GM12878 (cell line): ENCODE measurements around the gene ZNRF3. TPM values are rescaled to one million over a fixed set of nuclear protein-coding genes. Genes with fewer than 3 reads are reported as not detected.

Source experiments
- CBX3 ChIP-seq: fragments of 200-600 bp; sonication (generic); IDR thresholded peaks from 2 replicates; pipeline ENCODE4 v1.6.1; 2016; ENCODE audit warnings: low read depth, borderline replicate concordance
- CHD4 ChIP-seq: fragments of 200-600 bp; sonication (generic); IDR thresholded peaks from 2 replicates; pipeline ENCODE4 v1.6.1; 2016; ENCODE audit warnings: mild to moderate bottlenecking
- CUX1 ChIP-seq: IDR thresholded peaks from 2 replicates; pipeline ENCODE4 v1.6.1; 2012; ENCODE audit warnings: improper control_type of control experiment, low read depth, low read length; ENCODE audit not compliant: insufficient replicate concordance
- ELK1 ChIP-seq: IDR thresholded peaks from 2 replicates; pipeline ENCODE4 v1.6.1; 2012; ENCODE audit warnings: low read depth, low read length, improper control_type of control experiment
- GATAD2B ChIP-seq: fragments of 450-650 bp; conservative IDR thresholded peaks from 2 replicates; pipeline ENCODE4 v1.6.1; 2017; ENCODE audit warnings: low read depth, mild to moderate bottlenecking, moderate library complexity
- HDGF ChIP-seq: fragments of 450-650 bp; IDR thresholded peaks from 2 replicates; pipeline ENCODE4 v1.6.1; 2016; ENCODE audit warnings: antibody characterized with exemption
- NFIC ChIP-seq: IDR thresholded peaks from 2 replicates; pipeline ENCODE4 v1.6.1; 2012; ENCODE audit warnings: low read depth, mild to moderate bottlenecking, inconsistent platforms, low read length, moderate library complexity
- PAX8 ChIP-seq: fragments of 450-650 bp; IDR thresholded peaks from 2 replicates; pipeline ENCODE4 v1.6.1; 2017; ENCODE audit warnings: mild to moderate bottlenecking, moderate library complexity
- PBX3 ChIP-seq: IDR thresholded peaks from 2 replicates; pipeline ENCODE4 v1.6.1; 2011; ENCODE audit warnings: mild to moderate bottlenecking, low read depth, low read length, moderate library complexity; ENCODE audit not compliant: insufficient replicate concordance
- RAD51 ChIP-seq: fragments of 450-650 bp; IDR thresholded peaks from 2 replicates; pipeline ENCODE4 v1.6.1; 2016; ENCODE audit warnings: moderate library complexity, mild to moderate bottlenecking, inconsistent platforms
- RB1 ChIP-seq: fragments of 450-650 bp; formaldehyde crosslinking; IDR thresholded peaks from 2 replicates; pipeline ENCODE4 v1.6.1; 2017; ENCODE audit warnings: mild to moderate bottlenecking, borderline replicate concordance
- RELA ChIP-seq: fragments of 450-650 bp; IDR thresholded peaks from 2 replicates; pipeline ENCODE4 v1.8.0; 2014; ENCODE audit warnings: borderline replicate concordance; ENCODE audit not compliant: partially characterized antibody
- RFX5 ChIP-seq: IDR thresholded peaks from 2 replicates; pipeline ENCODE4 v1.6.1; 2011; ENCODE audit warnings: low read depth, low read length, improper control_type of control experiment
- SUZ12 ChIP-seq: fragments of 200-600 bp; sonication (generic); IDR thresholded peaks from one replicate; pipeline ENCODE4 v1.6.1; 2018; ENCODE audit warnings: antibody characterized with exemption, mild to moderate bottlenecking; ENCODE audit not compliant: unreplicated experiment
- TAF1 ChIP-seq: IDR thresholded peaks from 2 replicates; pipeline ENCODE4 v1.6.1; 2011; ENCODE audit warnings: mild to moderate bottlenecking, low read depth, low read length, borderline replicate concordance
- ZBED1 ChIP-seq: IDR thresholded peaks from 2 replicates; pipeline ENCODE4 v1.6.1; 2016; ENCODE audit warnings: borderline replicate concordance
- ZNF207 ChIP-seq: fragments of 450-650 bp; IDR thresholded peaks from 2 replicates; pipeline ENCODE4 v1.6.1; 2014; ENCODE audit warnings: antibody characterized with exemption, mild to moderate bottlenecking, borderline replicate concordance
- polyA plus RNA-seq, 11 experiments: library from polyadenylated mRNA; depleted of rRNA in 4 of 11; unstranded in 6 of 11; stranded (reverse) in 5 of 11; fragments of >200 nt; fragmentation: Nextera tagmentation in 4 of 11; fragmentation: Illumina TruSeq in 1 of 11; extraction: Ambion mirVana in 4 of 11; extraction: Trizol in 1 of 11; gene quantifications; 1 replicate in 1 of 11; 2 replicates in 10 of 11; pipeline versions ENCODE4 v1.2.1 to v1.2.3, GENCODE V29; 2011 to 2016; ENCODE audit warnings: inconsistent platforms in 2 of 11, missing spikeins in 2 of 11, low read depth in 1 of 11
- total RNA-seq, 4 experiments: library from RNA; depleted of rRNA in 3 of 4; stranded (reverse); fragments of >200 nt in 3 of 4; fragmentation: Illumina TruSeq in 1 of 4; extraction: Trizol in 1 of 4; gene quantifications; 2 replicates each; pipeline versions ENCODE4 v1.2.1 to v1.2.3, GENCODE V29; 2013 to 2021
- TF ChIP-seq, protein P1 (sequence below): fragments of 450-650 bp; IDR thresholded peaks from 2 replicates; pipeline ENCODE4 v1.6.1; 2017; ENCODE audit warnings: mild to moderate bottlenecking
- TF ChIP-seq, protein P2 (sequence below): IDR thresholded peaks from 2 replicates; pipeline ENCODE4 v1.6.1; 2011; ENCODE audit warnings: borderline replicate concordance, low read depth, mild to moderate bottlenecking, moderate library complexity, low read length; ENCODE audit not compliant: insufficient read depth, poor library complexity, severe bottlenecking

ZNRF3 gene
- total and polyA plus RNA-seq, 10 of the 15 experiments (the other 5 are each of a cell fraction or from before 2014, with no cell fraction given) = 0.05 to 2.4 (median 0.46) TPM

- TF ChIP-seq NFIC (no peak), CHD4 (no peak), CBX3 (no peak), SUZ12 (no peak), RELA (no peak), ZBED1 (no peak), HDGF (peak; percentile 96), TAF1 (no peak), ELK1 (no peak), RB1 (peak; percentile 85; the same call in 1 of the 2 replicates), GATAD2B (peak; percentile 51), PBX3 (no peak), ZNF207 (no peak), CUX1 (no peak), PAX8 (no peak), RFX5 (no peak), RAD51 (no peak)
- TF ChIP-seq, protein P1, sequence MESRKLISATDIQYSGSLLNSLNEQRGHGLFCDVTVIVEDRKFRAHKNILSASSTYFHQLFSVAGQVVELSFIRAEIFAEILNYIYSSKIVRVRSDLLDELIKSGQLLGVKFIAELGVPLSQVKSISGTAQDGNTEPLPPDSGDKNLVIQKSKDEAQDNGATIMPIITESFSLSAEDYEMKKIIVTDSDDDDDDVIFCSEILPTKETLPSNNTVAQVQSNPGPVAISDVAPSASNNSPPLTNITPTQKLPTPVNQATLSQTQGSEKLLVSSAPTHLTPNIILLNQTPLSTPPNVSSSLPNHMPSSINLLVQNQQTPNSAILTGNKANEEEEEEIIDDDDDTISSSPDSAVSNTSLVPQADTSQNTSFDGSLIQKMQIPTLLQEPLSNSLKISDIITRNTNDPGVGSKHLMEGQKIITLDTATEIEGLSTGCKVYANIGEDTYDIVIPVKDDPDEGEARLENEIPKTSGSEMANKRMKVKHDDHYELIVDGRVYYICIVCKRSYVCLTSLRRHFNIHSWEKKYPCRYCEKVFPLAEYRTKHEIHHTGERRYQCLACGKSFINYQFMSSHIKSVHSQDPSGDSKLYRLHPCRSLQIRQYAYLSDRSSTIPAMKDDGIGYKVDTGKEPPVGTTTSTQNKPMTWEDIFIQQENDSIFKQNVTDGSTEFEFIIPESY = no peak
- TF ChIP-seq, protein P2, sequence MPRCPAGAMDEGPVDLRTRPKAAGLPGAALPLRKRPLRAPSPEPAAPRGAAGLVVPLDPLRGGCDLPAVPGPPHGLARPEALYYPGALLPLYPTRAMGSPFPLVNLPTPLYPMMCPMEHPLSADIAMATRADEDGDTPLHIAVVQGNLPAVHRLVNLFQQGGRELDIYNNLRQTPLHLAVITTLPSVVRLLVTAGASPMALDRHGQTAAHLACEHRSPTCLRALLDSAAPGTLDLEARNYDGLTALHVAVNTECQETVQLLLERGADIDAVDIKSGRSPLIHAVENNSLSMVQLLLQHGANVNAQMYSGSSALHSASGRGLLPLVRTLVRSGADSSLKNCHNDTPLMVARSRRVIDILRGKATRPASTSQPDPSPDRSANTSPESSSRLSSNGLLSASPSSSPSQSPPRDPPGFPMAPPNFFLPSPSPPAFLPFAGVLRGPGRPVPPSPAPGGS = no peak
Observed at GRCh38 chr22:28882878-28883656, at the start of gene ZNRF3 (continued).
